ENCODE results near the gene C6orf132.

DNA sequence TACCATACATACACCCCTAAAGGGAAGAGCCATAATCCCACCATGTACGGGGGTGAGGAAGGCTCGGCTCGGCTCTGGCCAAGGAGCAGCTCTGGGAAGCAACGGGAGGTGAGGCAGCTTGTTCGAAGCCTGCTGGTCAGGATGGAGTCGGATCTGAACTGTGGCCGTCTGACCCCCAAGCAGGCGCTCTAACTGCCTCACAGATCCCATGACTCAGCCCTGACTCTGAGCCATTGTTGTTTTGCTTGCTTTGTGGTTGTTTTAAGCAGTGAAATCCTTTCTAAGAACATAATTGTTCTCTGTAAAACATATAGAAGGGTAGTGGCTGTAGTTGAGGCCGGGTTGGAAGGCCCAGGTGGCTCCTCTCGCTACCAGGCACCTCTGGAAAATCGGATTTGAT lies 10.9 kb downstream of the C6orf132 start:
- TF ChIP-seq ZNF384 (IDR thresholded peaks at IDR 0.05) (no peak), L3MBTL2 (conservative IDR thresholded peaks at IDR 0.05) (no peak), FOXK2 (IDR thresholded peaks at IDR 0.05) (no peak), BHLHE40 (IDR thresholded peaks at IDR 0.05; ENCODE audit: borderline replicate concordance) (no peak), CTBP1 (IDR thresholded peaks at IDR 0.05; ENCODE audit: borderline replicate concordance) (no peak), SP1 (IDR thresholded peaks at IDR 0.05) (no peak), LEF1 (IDR thresholded peaks at IDR 0.05; ENCODE audit: borderline replicate concordance) (no peak), PKNOX1 (IDR thresholded peaks at IDR 0.05) (no peak), NFRKB (IDR thresholded peaks at IDR 0.05) (no peak), FOXA1 (IDR thresholded peaks at IDR 0.05) (no peak), ARNT (IDR thresholded peaks at IDR 0.05) (no peak)

Measured in HEK293T (cell line).